Measurements from ENCODE around the gene CHCHD6. TPM values are rescaled to one million over a fixed set of nuclear protein-coding genes. Genes with fewer than 3 reads are reported as not detected.
"Not testable (repeated sequence)": the region's sequence is repeated elsewhere in the genome, so short reads cannot be mapped to it uniquely, and the experiment has no call there.

CHCHD6 gene
- total RNA-seq, 2 donors from 2014 or later: 23.6 to 34.4 TPM

- H3K27ac Mint-ChIP-seq: peak overlapping the region; percentile 50
- H3K27me3 Mint-ChIP-seq (ENCODE audit: insufficient read depth): no peaks in the 10 kb centered on the region
- Histone ChIP-seq H3K9me3 (ENCODE audit: control insufficient read depth, low read length) (no peaks in the 10 kb centered on the region), H3K9ac (ENCODE audit: extremely low read depth, low read length, poor library complexity, severe bottlenecking) (no peak overlapping the region), H3K4me3 (ENCODE audit: low read length) (no peak overlapping the region), H3K4me1 (ENCODE audit: control insufficient read depth, insufficient read depth, low read length) (no peaks in the 10 kb centered on the region), H3K27me3 (ENCODE audit: control insufficient read depth, insufficient read depth, low read length, poor library complexity, severe bottlenecking) (no peaks in the 10 kb centered on the region), H3K36me3 (ENCODE audit: control insufficient read depth, insufficient read depth, low read length) (no peaks in the 10 kb centered on the region), H3K27ac (ENCODE audit: low read depth, low read length) (no peak overlapping the region)
- H3K36me3 Mint-ChIP-seq (ENCODE audit: low read depth): peaks cover 6% of the 10 kb centered on the region
- H3K9me3 Mint-ChIP-seq: no peaks in the 10 kb centered on the region
- TF ChIP-seq, protein P1, sequence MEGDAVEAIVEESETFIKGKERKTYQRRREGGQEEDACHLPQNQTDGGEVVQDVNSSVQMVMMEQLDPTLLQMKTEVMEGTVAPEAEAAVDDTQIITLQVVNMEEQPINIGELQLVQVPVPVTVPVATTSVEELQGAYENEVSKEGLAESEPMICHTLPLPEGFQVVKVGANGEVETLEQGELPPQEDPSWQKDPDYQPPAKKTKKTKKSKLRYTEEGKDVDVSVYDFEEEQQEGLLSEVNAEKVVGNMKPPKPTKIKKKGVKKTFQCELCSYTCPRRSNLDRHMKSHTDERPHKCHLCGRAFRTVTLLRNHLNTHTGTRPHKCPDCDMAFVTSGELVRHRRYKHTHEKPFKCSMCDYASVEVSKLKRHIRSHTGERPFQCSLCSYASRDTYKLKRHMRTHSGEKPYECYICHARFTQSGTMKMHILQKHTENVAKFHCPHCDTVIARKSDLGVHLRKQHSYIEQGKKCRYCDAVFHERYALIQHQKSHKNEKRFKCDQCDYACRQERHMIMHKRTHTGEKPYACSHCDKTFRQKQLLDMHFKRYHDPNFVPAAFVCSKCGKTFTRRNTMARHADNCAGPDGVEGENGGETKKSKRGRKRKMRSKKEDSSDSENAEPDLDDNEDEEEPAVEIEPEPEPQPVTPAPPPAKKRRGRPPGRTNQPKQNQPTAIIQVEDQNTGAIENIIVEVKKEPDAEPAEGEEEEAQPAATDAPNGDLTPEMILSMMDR (conservative IDR thresholded peaks at IDR 0.05): no peak
- peaks cover 19% of the 10 kb centered on the region for H3K4me1 Mint-ChIP-seq
- H3K4me3 Mint-ChIP-seq: no peak overlapping the region
- 70% methylated on average over 3 of the region's 3 CpGs; no CpG with 5 or more reads in 1 of the 2 experiments for WGBS, 2 experiments (ENCODE audit: insufficient coverage in 1 of 2, insufficient read length in 1 of 2)
- DNase-seq: no peak
Measured at GRCh38 chr3:126782536-126782935, 78.5 kb downstream of the CHCHD6 start.

- Histone ChIP-seq H3K4me1 (ENCODE audit: control insufficient read depth, insufficient read depth, low read length) (no peaks in the 10 kb centered on the region), H3K27ac (ENCODE audit: low read depth, low read length) (peak overlapping the region; percentile 30), H3K9me3 (ENCODE audit: control insufficient read depth, low read length) (no peaks in the 10 kb centered on the region), H3K36me3 (ENCODE audit: control insufficient read depth, insufficient read depth, low read length) (no peaks in the 10 kb centered on the region), H3K9ac (ENCODE audit: extremely low read depth, low read length, poor library complexity, severe bottlenecking) (no peak overlapping the region), H3K27me3 (ENCODE audit: control insufficient read depth, insufficient read depth, low read length, poor library complexity, severe bottlenecking) (no peaks in the 10 kb centered on the region), H3K4me3 (ENCODE audit: low read length) (no peak overlapping the region)
- Mint-ChIP-seq H3K4me1 (peaks cover 19% of the 10 kb centered on the region), H3K36me3 (ENCODE audit: low read depth) (peaks cover 6% of the 10 kb centered on the region), H3K27ac (peak overlapping the region; percentile 56), H3K4me3 (no peak overlapping the region), H3K27me3 (ENCODE audit: insufficient read depth) (no peaks in the 10 kb centered on the region), H3K9me3 (no peaks in the 10 kb centered on the region)
- 18 to 29% methylated on average over 2 of the region's 2 CpGs for WGBS, 2 experiments (ENCODE audit: insufficient coverage in 1 of 2, insufficient read length in 1 of 2)
- peak; percentile 67 for DNase-seq
- TF ChIP-seq, protein P1 (conservative IDR thresholded peaks at IDR 0.05): no peak
Measured at GRCh38 chr3:126784254-126784653, 80.2 kb downstream of the CHCHD6 start.

DNA sequence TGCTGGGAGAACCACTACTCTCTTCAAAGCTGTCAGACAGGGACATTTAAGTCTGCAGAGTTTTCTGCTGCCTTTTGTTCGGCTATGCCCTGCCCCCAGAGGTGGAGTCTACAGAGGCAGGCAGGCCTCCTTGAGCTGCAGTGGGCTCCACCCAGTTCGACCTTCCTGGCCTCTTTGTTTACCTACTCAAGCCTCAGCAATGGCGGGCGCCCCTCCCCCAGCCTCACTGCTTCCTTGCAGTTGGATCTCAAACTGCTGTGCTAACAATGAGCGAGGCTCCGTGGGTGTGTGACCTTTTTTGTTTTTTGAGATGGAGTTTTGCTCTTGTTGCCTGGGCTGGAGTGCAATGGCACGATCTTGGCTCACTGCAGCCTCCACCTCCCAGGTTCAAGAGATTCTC, 87.3 kb downstream of the CHCHD6 start:
- peaks cover 23% of the 10 kb centered on the region for H3K9me3 ChIP-seq (ENCODE audit: control insufficient read depth, low read length)
- 74 to 89% methylated on average over 6 to 7 of the region's 7 CpGs for WGBS, 2 experiments (ENCODE audit: insufficient coverage in 1 of 2, insufficient read length in 1 of 2)
- H3K27ac Mint-ChIP-seq; H3K9ac ChIP-seq (ENCODE audit: extremely low read depth, low read length, poor library complexity, severe bottlenecking); H3K4me1 Mint-ChIP-seq; H3K27ac ChIP-seq (ENCODE audit: low read depth, low read length); H3K4me3 Mint-ChIP-seq; H3K36me3 ChIP-seq (ENCODE audit: control insufficient read depth, insufficient read depth, low read length); H3K27me3 Mint-ChIP-seq (ENCODE audit: insufficient read depth); DNase-seq; H3K36me3 Mint-ChIP-seq (ENCODE audit: low read depth); H3K4me3 ChIP-seq (ENCODE audit: low read length); H3K4me1 ChIP-seq (ENCODE audit: control insufficient read depth, insufficient read depth, low read length); H3K27me3 ChIP-seq (ENCODE audit: control insufficient read depth, insufficient read depth, low read length, poor library complexity, severe bottlenecking): not testable (repeated sequence)
- peaks cover 35% of the 10 kb centered on the region for H3K9me3 Mint-ChIP-seq

DNA sequence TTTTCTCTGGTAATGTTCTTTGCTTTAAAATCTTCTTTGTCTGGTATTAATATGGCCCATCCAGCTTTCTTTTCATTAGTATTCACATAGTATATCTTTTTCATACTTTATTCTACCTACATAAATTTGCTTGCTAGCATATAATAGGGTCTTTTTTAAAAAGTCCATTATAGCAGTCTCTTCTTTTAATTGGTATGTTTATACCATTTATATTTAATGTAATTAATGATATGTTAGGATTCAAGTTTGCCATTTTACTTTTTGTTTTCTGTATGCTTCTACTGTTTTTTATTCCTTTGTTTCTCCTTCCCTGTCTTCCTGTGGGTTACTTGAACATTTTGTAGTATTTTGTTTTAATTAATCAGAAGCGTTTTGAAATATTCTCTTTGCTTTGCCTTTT, 89.0 kb downstream of the CHCHD6 start:
- no peaks in the 10 kb centered on the region for H3K27me3 ChIP-seq (ENCODE audit: control insufficient read depth, insufficient read depth, low read length, poor library complexity, severe bottlenecking)
- H3K4me1 Mint-ChIP-seq: no peaks in the 10 kb centered on the region
- no peak overlapping the region for H3K4me3 Mint-ChIP-seq
- no peak overlapping the region for H3K9ac ChIP-seq (ENCODE audit: extremely low read depth, low read length, poor library complexity, severe bottlenecking)
- TF ChIP-seq, protein P1 (conservative IDR thresholded peaks at IDR 0.05): no peak
- H3K9me3 Mint-ChIP-seq: peaks cover 38% of the 10 kb centered on the region
- no peaks in the 10 kb centered on the region for H3K36me3 ChIP-seq (ENCODE audit: control insufficient read depth, insufficient read depth, low read length)
- 100% methylated on average over 1 of the region's 1 CpG; no CpG with 5 or more reads in 1 of the 2 experiments for WGBS, 2 experiments (ENCODE audit: insufficient coverage in 1 of 2, insufficient read length in 1 of 2)
- peaks cover 23% of the 10 kb centered on the region for H3K9me3 ChIP-seq (ENCODE audit: control insufficient read depth, low read length)
- H3K4me1 ChIP-seq (ENCODE audit: control insufficient read depth, insufficient read depth, low read length): no peaks in the 10 kb centered on the region
- no peaks in the 10 kb centered on the region for H3K27me3 Mint-ChIP-seq (ENCODE audit: insufficient read depth)
- no peak for DNase-seq
- H3K4me3 ChIP-seq (ENCODE audit: low read length): no peak overlapping the region
- peaks cover 15% of the 10 kb centered on the region for H3K36me3 Mint-ChIP-seq (ENCODE audit: low read depth)
- no peak overlapping the region for H3K27ac Mint-ChIP-seq
- H3K27ac ChIP-seq (ENCODE audit: low read depth, low read length): no peak overlapping the region
